Progenitor cell of endocrine pancreas (in vitro differentiated cells): ENCODE results near the gene CGNL1. TPM values are rescaled to one million over a fixed set of nuclear protein-coding genes. Genes with fewer than 3 reads are reported as not detected.

Experiments
- DNase-seq: peaks from one replicate; pipeline ENCODE4 v3.0.0; 2021; ENCODE audit warnings: low spot score; ENCODE audit not compliant: unreplicated experiment
- H3K27ac Mint-ChIP-seq: 2 replicates; pipeline ENCODE4 v1.8.0; 2021; ENCODE audit warnings: mild to moderate bottlenecking, moderate library complexity, mixed read lengths
- H3K27me3 Mint-ChIP-seq: 2 replicates; pipeline ENCODE4 v1.8.0; 2021; ENCODE audit warnings: mixed read lengths
- H3K36me3 Mint-ChIP-seq: 2 replicates; pipeline ENCODE4 v1.8.0; 2022; ENCODE audit warnings: mixed read lengths; ENCODE audit not compliant: insufficient read depth
- H3K4me1 Mint-ChIP-seq: 2 replicates; pipeline ENCODE4 v1.8.0; 2021; ENCODE audit warnings: low read depth, mixed read lengths
- H3K4me3 Mint-ChIP-seq: 2 replicates; pipeline ENCODE4 v1.8.0; 2021; ENCODE audit warnings: low read depth, mild to moderate bottlenecking, moderate library complexity, mixed read lengths
- H3K9me3 Mint-ChIP-seq: 2 replicates; pipeline ENCODE4 v1.8.0; 2021; ENCODE audit warnings: low read depth, mixed read lengths
- CTCF ChIP-seq: fragments of 200-600 bp; sonication (generic); IDR thresholded peaks from one replicate; pipeline ENCODE4 v1.5.0; 2021; ENCODE audit warnings: antibody characterized with exemption, mild to moderate bottlenecking; ENCODE audit not compliant: unreplicated experiment
- total RNA-seq: library from RNA; stranded (reverse); gene quantifications from 2 replicates; pipeline ENCODE4 v1.2.1, GENCODE V29; 2021

CGNL1 gene
- total RNA-seq, 1 donor from 2014 or later, result 41.9 TPM

- peaks cover 4% of the 10 kb centered on the region for H3K4me1 Mint-ChIP-seq
- H3K36me3 Mint-ChIP-seq, result no peaks in the 10 kb centered on the region
- peaks cover 6% of the 10 kb centered on the region for H3K9me3 Mint-ChIP-seq
- no peak for TF ChIP-seq CTCF
- no peak overlapping the region for H3K27ac Mint-ChIP-seq
- H3K4me3 Mint-ChIP-seq, result no peak overlapping the region
- no peak for DNase-seq
- H3K27me3 Mint-ChIP-seq, result no peaks in the 10 kb centered on the region
Observed at GRCh38 chr15:57353317-57353804, 22.9 kb upstream of the CGNL1 start.

GRCh38 chr15:57354436-57355123 lies 21.7 kb upstream of the CGNL1 start:
- no peaks in the 10 kb centered on the region for H3K36me3 Mint-ChIP-seq
- peaks cover 4% of the 10 kb centered on the region for H3K4me1 Mint-ChIP-seq
- no peaks in the 10 kb centered on the region for H3K27me3 Mint-ChIP-seq
- no peak overlapping the region for H3K27ac Mint-ChIP-seq
- no peak for DNase-seq
- no peaks in the 10 kb centered on the region for H3K9me3 Mint-ChIP-seq
- no peak overlapping the region for H3K4me3 Mint-ChIP-seq
- no peak for TF ChIP-seq CTCF

GRCh38 chr15:57355259-57355658 lies 21.0 kb upstream of the CGNL1 start:
- Mint-ChIP-seq H3K9me3 (no peaks in the 10 kb centered on the region), H3K4me1 (peaks cover 4% of the 10 kb centered on the region), H3K36me3 (no peaks in the 10 kb centered on the region), H3K4me3 (no peak overlapping the region), H3K27me3 (no peaks in the 10 kb centered on the region), H3K27ac (no peak overlapping the region)
- no peak for DNase-seq
- no peak for TF ChIP-seq CTCF

- Mint-ChIP-seq H3K4me3 (no peak overlapping the region), H3K4me1 (peaks cover 4% of the 10 kb centered on the region), H3K36me3 (no peaks in the 10 kb centered on the region), H3K9me3 (no peaks in the 10 kb centered on the region), H3K27me3 (no peaks in the 10 kb centered on the region), H3K27ac (no peak overlapping the region)
- TF ChIP-seq CTCF, result no peak
- DNase-seq, result no peak
Observed at GRCh38 chr15:57356178-57356577, 20.1 kb upstream of the CGNL1 start.

GRCh38 chr15:57356636-57357035 lies 19.7 kb upstream of the CGNL1 start:
- Mint-ChIP-seq H3K4me3 (no peak overlapping the region), H3K36me3 (no peaks in the 10 kb centered on the region), H3K9me3 (no peaks in the 10 kb centered on the region), H3K27ac (no peak overlapping the region), H3K4me1 (peaks cover 4% of the 10 kb centered on the region), H3K27me3 (no peaks in the 10 kb centered on the region)
- no peak for DNase-seq
- no peak for TF ChIP-seq CTCF
